ENCODE results near the gene TUBB6. TPM values are rescaled to one million over a fixed set of nuclear protein-coding genes. Genes with fewer than 3 reads are reported as not detected.

TUBB6 gene
- total and polyA plus RNA-seq, 2 donors (not counting 1 experiment from before 2014, with no cell fraction given): 269 to 646 TPM

GRCh38 chr18:12304351-12305210, 3.5 kb upstream of the TUBB6 start:
- no peak overlapping the region for H3K4me2 ChIP-seq (ENCODE audit: extremely low read depth, insufficient read depth, low read length)
- peaks cover 4% of the 10 kb centered on the region for H3K4me1 ChIP-seq (ENCODE audit: control insufficient read depth, extremely low read depth, insufficient read depth, low read length)
- no peaks in the 10 kb centered on the region for H3K9me3 ChIP-seq (ENCODE audit: control insufficient read depth, insufficient read depth, low read depth, low read length)
- H3K36me3 ChIP-seq (ENCODE audit: control insufficient read depth, insufficient read depth, low read length): no peaks in the 10 kb centered on the region
- H3K9ac ChIP-seq (ENCODE audit: insufficient read depth, low read length): no peak overlapping the region
- no peak overlapping the region for H3K27ac ChIP-seq (ENCODE audit: insufficient read depth, low read length)
- TF ChIP-seq EZH2 (IDR thresholded peaks at IDR 0.05; ENCODE audit: low read length, missing control alignments): no peak
- no peak for TF ChIP-seq CTCF (conservative IDR thresholded peaks at IDR 0.05 in 1 of 2, IDR thresholded peaks at IDR 0.05 in 1 of 2; ENCODE audit: low read depth in 1 of 2, low read length in 2 of 2)
- H4K20me1 ChIP-seq (ENCODE audit: control insufficient read depth, extremely low read depth, insufficient read depth, low read length): no peaks in the 10 kb centered on the region
- H3K27me3 ChIP-seq (ENCODE audit: control insufficient read depth, insufficient read depth, low read length): no peaks in the 10 kb centered on the region
- H3K4me3 ChIP-seq (replicated peaks in 1 of 4; ENCODE audit: control extremely low read depth in 1 of 4, insufficient read depth in 1 of 4, low read depth in 3 of 4, low read length in 4 of 4): no peak overlapping the region
- H3K79me2 ChIP-seq (ENCODE audit: control insufficient read depth, insufficient read depth, low read length): peaks cover 22% of the 10 kb centered on the region
- peak in 1 of 2 donors; percentile 69 for DNase-seq (ENCODE audit: low read depth in 2 of 2)
- H2AFZ ChIP-seq (ENCODE audit: low read length): no peak overlapping the region

GRCh38 chr18:12305211-12305610, 2.8 kb upstream of the TUBB6 start:
- DNase-seq (ENCODE audit: low read depth in 2 of 2): no peak
- H3K27ac ChIP-seq (ENCODE audit: insufficient read depth, low read length): no peak overlapping the region
- no peak overlapping the region for H3K9ac ChIP-seq (ENCODE audit: insufficient read depth, low read length)
- H2AFZ ChIP-seq (ENCODE audit: low read length): no peak overlapping the region
- no peaks in the 10 kb centered on the region for H3K36me3 ChIP-seq (ENCODE audit: control insufficient read depth, insufficient read depth, low read length)
- no peaks in the 10 kb centered on the region for H3K27me3 ChIP-seq (ENCODE audit: control insufficient read depth, insufficient read depth, low read length)
- TF ChIP-seq CTCF (conservative IDR thresholded peaks at IDR 0.05 in 1 of 2, IDR thresholded peaks at IDR 0.05 in 1 of 2; ENCODE audit: low read depth in 1 of 2, low read length in 2 of 2) (no peak), EZH2 (IDR thresholded peaks at IDR 0.05; ENCODE audit: low read length, missing control alignments) (no peak)
- peaks cover 27% of the 10 kb centered on the region for H3K79me2 ChIP-seq (ENCODE audit: control insufficient read depth, insufficient read depth, low read length)
- H3K9me3 ChIP-seq (ENCODE audit: control insufficient read depth, insufficient read depth, low read depth, low read length): no peaks in the 10 kb centered on the region
- H3K4me2 ChIP-seq (ENCODE audit: extremely low read depth, insufficient read depth, low read length): no peak overlapping the region
- H3K4me3 ChIP-seq (replicated peaks in 1 of 4; ENCODE audit: control extremely low read depth in 1 of 4, insufficient read depth in 1 of 4, low read depth in 3 of 4, low read length in 4 of 4): no peak overlapping the region
- no peaks in the 10 kb centered on the region for H4K20me1 ChIP-seq (ENCODE audit: control insufficient read depth, extremely low read depth, insufficient read depth, low read length)
- peaks cover 4% of the 10 kb centered on the region for H3K4me1 ChIP-seq (ENCODE audit: control insufficient read depth, extremely low read depth, insufficient read depth, low read length)

- Histone ChIP-seq H3K27me3 (ENCODE audit: control insufficient read depth, insufficient read depth, low read length) (no peaks in the 10 kb centered on the region), H3K36me3 (ENCODE audit: control insufficient read depth, insufficient read depth, low read length) (peaks cover 3% of the 10 kb centered on the region), H2AFZ (ENCODE audit: low read length) (no peak overlapping the region), H3K79me2 (ENCODE audit: control insufficient read depth, insufficient read depth, low read length) (peaks cover 35% of the 10 kb centered on the region), H3K4me2 (ENCODE audit: extremely low read depth, insufficient read depth, low read length) (peak overlapping the region; percentile 96), H4K20me1 (ENCODE audit: control insufficient read depth, extremely low read depth, insufficient read depth, low read length) (no peaks in the 10 kb centered on the region), H3K4me1 (ENCODE audit: control insufficient read depth, extremely low read depth, insufficient read depth, low read length) (peaks cover 7% of the 10 kb centered on the region), H3K9me3 (ENCODE audit: control insufficient read depth, insufficient read depth, low read depth, low read length) (no peaks in the 10 kb centered on the region), H3K27ac (ENCODE audit: insufficient read depth, low read length) (peak overlapping the region; percentile 94), H3K9ac (ENCODE audit: insufficient read depth, low read length) (peak overlapping the region; percentile 4), H3K4me3 (replicated peaks in 1 of 4; ENCODE audit: control extremely low read depth in 1 of 4, insufficient read depth in 1 of 4, low read depth in 3 of 4, low read length in 4 of 4) (peak overlapping the region; percentile 31 to 84 (median 54))
- TF ChIP-seq EZH2 (IDR thresholded peaks at IDR 0.05; ENCODE audit: low read length, missing control alignments): no peak
- no peak for TF ChIP-seq CTCF (conservative IDR thresholded peaks at IDR 0.05 in 1 of 2, IDR thresholded peaks at IDR 0.05 in 1 of 2; ENCODE audit: low read depth in 1 of 2, low read length in 2 of 2)
- DNase-seq (ENCODE audit: low read depth in 2 of 2): no peak
Measured at GRCh38 chr18:12305930-12306629, 2.0 kb upstream of the TUBB6 start.

All from fibroblast of lung (primary cell).